SK-N-SH (cell line): ENCODE results near the gene COBLL1. TPM values are rescaled to one million over a fixed set of nuclear protein-coding genes. Genes with fewer than 3 reads are reported as not detected.
"Not testable (repeated sequence)": the region's sequence is repeated elsewhere in the genome, so short reads cannot be mapped to it uniquely, and the experiment has no call there.

Experiments
- CTCF ChIA-PET: fragments of 300-600, 350-600 bp; formaldehyde crosslinking; extraction: SDS; loops from one replicate; lab custom pipeline; 2021; lab: Yijun Ruan, JAX
- POLR2A ChIA-PET: fragments of 350-600 bp; sonication (Branson Sonifier 250); formaldehyde crosslinking; extraction: SDS; loops from one replicate; lab custom pipeline; 2020; ENCODE audit warnings: antibody characterized with exemption, inconsistent platforms; lab: Yijun Ruan, JAX
- DNase-seq: peaks from one replicate; pipeline ENCODE4 v3.0.0; 2012
- H2AFZ ChIP-seq: fragments of 200-600 bp; sonication (generic); 2 replicates; pipeline ENCODE4 v1.8.1; 2016; ENCODE audit warnings: antibody characterized with exemption, mild to moderate bottlenecking, low read depth
- H3F3A ChIP-seq: fragments of 200-600 bp; sonication (generic); replicated peaks from 2 replicates; pipeline ENCODE3; 2016; ENCODE audit warnings: antibody characterized with exemption, mild to moderate bottlenecking; ENCODE audit not compliant: insufficient read depth
- H3K27ac ChIP-seq, 2 experiments: fragments of 200-500 bp in 1 of 2; fragments of 200-600 bp in 1 of 2; sonication (Bioruptor generic) in 1 of 2; sonication (generic), shearing (Covaris generic) in 1 of 2; 2 replicates each; pipeline versions ENCODE4 v1.5.1 to v1.6.1; 2014 to 2016; ENCODE audit warnings: low read depth in 2 of 2, inconsistent platforms in 1 of 2, low read length in 1 of 2, mild to moderate bottlenecking in 1 of 2, mixed read lengths in 1 of 2
- H3K27me3 ChIP-seq: fragments of 200-600 bp; sonication (generic), shearing (Covaris generic); 2 replicates; pipeline ENCODE4 v1.6.1; 2016; ENCODE audit warnings: mixed run types; ENCODE audit not compliant: insufficient read depth
- H3K36me3 ChIP-seq, 2 experiments: fragments of 200-500 bp in 1 of 2; fragments of 200-600 bp in 1 of 2; sonication (Bioruptor generic) in 1 of 2; sonication (generic) in 1 of 2; replicated peaks in 1 of 2; 2 replicates each; pipeline versions ENCODE3 to v1.5.1; 2014 to 2016; ENCODE audit warnings: low read length in 1 of 2, mild to moderate bottlenecking in 1 of 2; ENCODE audit not compliant: insufficient read depth in 2 of 2, control insufficient read depth in 1 of 2
- H3K4me1 ChIP-seq, 2 experiments: fragments of 200-500 bp in 1 of 2; fragments of 200-600 bp in 1 of 2; sonication (Bioruptor generic) in 1 of 2; sonication (generic), shearing (Covaris generic) in 1 of 2; 2 replicates each; pipeline versions ENCODE4 v1.5.1 to v1.6.1; 2014 to 2016; ENCODE audit warnings: low read depth in 1 of 2, low read length in 1 of 2, mixed run types in 1 of 2; ENCODE audit not compliant: insufficient read depth in 2 of 2, control insufficient read depth in 1 of 2
- H3K4me2 ChIP-seq: fragments of 200-600 bp; sonication (generic), shearing (Covaris generic); 2 replicates; pipeline ENCODE4 v1.6.1; 2017; ENCODE audit warnings: mixed run types
- H3K4me3 ChIP-seq, 2 experiments: fragments of 200-500 bp in 1 of 2; fragments of 200-600 bp in 1 of 2; sonication (Bioruptor generic) in 1 of 2; sonication (generic), shearing (Covaris generic) in 1 of 2; 2 replicates each; pipeline versions ENCODE4 v1.5.1 to v1.8.1; 2014 to 2016; ENCODE audit warnings: low read depth in 2 of 2, inconsistent platforms in 1 of 2, low read length in 1 of 2, mild to moderate bottlenecking in 1 of 2, mixed read lengths in 1 of 2, moderate library complexity in 1 of 2
- H3K79me2 ChIP-seq: fragments of 200-600 bp; sonication (generic); 2 replicates; pipeline ENCODE4 v1.8.1; 2017; ENCODE audit warnings: mild to moderate bottlenecking; ENCODE audit not compliant: insufficient read depth
- H3K9ac ChIP-seq: fragments of 200-600 bp; sonication (generic); 2 replicates; pipeline ENCODE4 v1.6.1; 2017; ENCODE audit warnings: mixed run types
- H3K9me2 ChIP-seq: fragments of 200-600 bp; sonication (generic); 2 replicates; pipeline ENCODE4 v1.6.1; 2017; ENCODE audit warnings: mixed run types
- H3K9me3 ChIP-seq: fragments of 200-600 bp; sonication (generic); 2 replicates; pipeline ENCODE4 v1.6.1; 2017; ENCODE audit warnings: mixed run types, mild to moderate bottlenecking, moderate library complexity
- H4K20me1 ChIP-seq: fragments of 200-600 bp; sonication (generic); 2 replicates; pipeline ENCODE4 v1.6.1; 2017; ENCODE audit warnings: mild to moderate bottlenecking, mixed run types; ENCODE audit not compliant: insufficient read depth
- FOXM1 ChIP-seq: IDR thresholded peaks from 2 replicates; pipeline ENCODE4 v1.4.0; 2012; ENCODE audit warnings: low read depth, mild to moderate bottlenecking
- JUND ChIP-seq: IDR thresholded peaks from 2 replicates; pipeline ENCODE4 v1.4.0; 2012
- MAX ChIP-seq: IDR thresholded peaks from 2 replicates; pipeline ENCODE4 v1.4.0; 2012; ENCODE audit warnings: low read depth
- RXRA ChIP-seq: IDR thresholded peaks from 2 replicates; pipeline ENCODE4 v1.4.0; 2012; ENCODE audit warnings: low read depth, mild to moderate bottlenecking, borderline replicate concordance
- TEAD4 ChIP-seq: IDR thresholded peaks from 2 replicates; pipeline ENCODE4 v1.4.0; 2012; ENCODE audit warnings: mild to moderate bottlenecking, borderline replicate concordance; ENCODE audit not compliant: insufficient read depth
- WGBS: methylation state at CpG from one replicate; pipeline ENCODE4 v1.1.6; 2017; ENCODE audit warnings: low lambda C conversion rate; 5-methylcytosine and 5-hydroxymethylcytosine counted together
- polyA plus RNA-seq, 3 experiments: library from polyadenylated mRNA; depleted of rRNA; stranded (reverse); fragments of >200 nt; gene quantifications; 2 replicates each; pipeline ENCODE4 v1.2.3, GENCODE V29; 2012
- TF ChIP-seq, protein P1 (sequence below): IDR thresholded peaks from 2 replicates; pipeline ENCODE4 v1.4.0; 2012; ENCODE audit warnings: low read depth, borderline replicate concordance

COBLL1 gene
- polyA plus RNA-seq, 1 of the 3 experiments (the other 2 are of a cell fraction): 3.1 TPM

- H3F3A ChIP-seq: no peaks in the 10 kb centered on the region
- no peaks in the 10 kb centered on the region for H4K20me1 ChIP-seq
- H3K4me3 ChIP-seq: no peak overlapping the region
- TF ChIP-seq RXRA (no peak), FOXM1 (no peak), MAX (no peak), TEAD4 (no peak)
- TF ChIP-seq, protein P1, sequence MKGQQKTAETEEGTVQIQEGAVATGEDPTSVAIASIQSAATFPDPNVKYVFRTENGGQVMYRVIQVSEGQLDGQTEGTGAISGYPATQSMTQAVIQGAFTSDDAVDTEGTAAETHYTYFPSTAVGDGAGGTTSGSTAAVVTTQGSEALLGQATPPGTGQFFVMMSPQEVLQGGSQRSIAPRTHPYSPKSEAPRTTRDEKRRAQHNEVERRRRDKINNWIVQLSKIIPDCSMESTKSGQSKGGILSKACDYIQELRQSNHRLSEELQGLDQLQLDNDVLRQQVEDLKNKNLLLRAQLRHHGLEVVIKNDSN: no peak
- TF ChIP-seq, all 33 proteins: peak for 0
- Histone ChIP-seq H3K4me2 (no peak overlapping the region), H3K9me2 (no peaks in the 10 kb centered on the region; the same call in 1 of the 2 replicates), H2AFZ (no peak overlapping the region), H3K4me1 (no peaks in the 10 kb centered on the region; a peak in 1 of 4 replicates), H3K36me3 (no peaks in the 10 kb centered on the region), H3K27ac (no peak overlapping the region), H3K9me3 (no peaks in the 10 kb centered on the region), H3K27me3 (no peaks in the 10 kb centered on the region), H3K9ac (no peak overlapping the region), H3K79me2 (peaks cover 9% of the 10 kb centered on the region)
- ChIA-PET CTCF (interaction anchor here (0.9 kb wide), 1 partner anchor 79 kb away, joined by 3 read pairs; the partner anchor contains the start of gene COBLL1), POLR2A (no interaction called here)
- no peak for DNase-seq
- 91% methylated on average over 5 of the region's 5 CpGs for WGBS
Observed at GRCh38 chr2:164763431-164763830, 78.2 kb downstream of the COBLL1 start.

DNA sequence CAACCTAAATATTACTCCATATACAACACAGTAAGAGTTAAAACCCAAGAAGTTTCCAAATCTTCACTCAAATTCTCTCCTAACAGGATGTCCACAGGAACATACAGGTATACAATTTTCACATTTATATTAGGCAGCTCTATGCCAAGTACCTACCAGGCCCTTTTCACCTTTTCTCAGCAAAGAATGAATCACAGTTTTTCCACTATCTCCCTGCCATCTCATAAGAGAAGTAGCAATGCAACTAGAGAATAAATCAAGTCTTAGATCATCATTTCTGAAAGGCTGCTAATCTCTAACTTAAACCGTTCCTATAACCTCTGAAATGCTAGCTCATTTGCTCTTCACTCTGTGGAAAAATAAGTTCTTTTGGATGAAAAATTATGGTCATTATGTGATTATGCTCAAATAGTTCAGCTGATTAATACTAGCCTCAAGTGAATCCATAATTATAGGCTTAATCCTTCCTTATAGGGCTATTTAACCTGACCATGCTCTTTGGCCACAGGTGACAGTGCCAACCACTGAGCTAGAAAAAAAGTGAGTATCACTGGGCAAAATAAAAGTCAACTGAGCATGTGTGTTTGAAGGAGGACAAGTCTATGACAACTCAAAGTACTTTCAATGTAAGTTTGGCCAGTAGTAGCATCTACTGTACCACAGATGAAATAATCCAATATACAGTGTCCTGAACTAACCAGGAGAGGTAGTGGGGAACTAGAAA lies 79.7 kb downstream of the COBLL1 start:
- Histone ChIP-seq H3K36me3 (no peaks in the 10 kb centered on the region), H3K9me3 (no peaks in the 10 kb centered on the region), H3K27me3 (no peaks in the 10 kb centered on the region), H3K4me1 (no peaks in the 10 kb centered on the region; a peak in 1 of 4 replicates), H4K20me1 (no peaks in the 10 kb centered on the region), H3F3A (no peaks in the 10 kb centered on the region), H3K79me2 (peaks cover 9% of the 10 kb centered on the region), H2AFZ (no peak overlapping the region), H3K4me3 (no peak overlapping the region), H3K27ac (no peak overlapping the region), H3K9ac (no peak overlapping the region), H3K4me2 (no peak overlapping the region), H3K9me2 (no peaks in the 10 kb centered on the region; the same call in 1 of the 2 replicates)
- no peak for DNase-seq
- ChIA-PET CTCF (interaction anchor here (0.6 to 1.2 kb wide), 2 partner anchors 10 to 81 kb away, joined by 3 read pairs; no protein-coding TSS in a partner anchor), POLR2A (no interaction called here)
- WGBS: 96% methylated on average over 1 of the region's 1 CpG
- TF ChIP-seq JUND: no peak
- no peak for TF ChIP-seq MAX

DNA sequence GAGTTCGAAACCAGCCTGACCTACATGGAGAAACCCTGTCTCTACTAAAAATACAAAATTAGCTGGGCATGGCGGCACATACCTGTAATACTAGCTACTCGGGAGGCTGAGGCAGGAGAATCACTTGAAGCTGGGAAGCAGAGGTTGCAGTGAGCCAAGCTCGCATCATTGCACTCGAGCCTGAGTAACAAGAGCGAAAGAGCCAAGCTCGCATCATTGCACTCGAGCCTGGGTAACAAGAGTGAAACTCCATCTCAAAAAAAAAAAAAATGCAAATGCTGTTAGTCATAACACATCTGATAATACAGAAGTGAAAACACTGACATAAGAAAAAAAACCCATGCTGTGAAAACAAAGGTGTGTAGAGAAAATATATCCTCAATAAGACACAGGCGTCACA lies 80.4 kb downstream of the COBLL1 start:
- DNase-seq, H3K79me2 ChIP-seq, H3K4me2 ChIP-seq, H3K4me1 ChIP-seq, H3K27ac ChIP-seq, H4K20me1 ChIP-seq, H3K27me3 ChIP-seq, H3K4me3 ChIP-seq, H3K36me3 ChIP-seq, H3K9me3 ChIP-seq, H2AFZ ChIP-seq, H3F3A ChIP-seq, H3K9me2 ChIP-seq, H3K9ac ChIP-seq, POLR2A ChIA-PET: not testable (repeated sequence)
- 93% methylated on average over 9 of the region's 9 CpGs for WGBS
- CTCF ChIA-PET: interaction anchor here (0.6 to 1.2 kb wide), 2 partner anchors 11 to 81 kb away, joined by 3 read pairs; no protein-coding TSS in a partner anchor
